Measurements from ENCODE around the gene UBAP1L.
"Not testable (repeated sequence)": the region's sequence is repeated elsewhere in the genome, so short reads cannot be mapped to it uniquely, and the experiment has no call there.

Gene UBAP1L

GRCh38 chr15:65099336-65099735 is 15.7 kb downstream of the UBAP1L start:
- no peak for DNase-seq

- DNase-seq = no peak
Measured at GRCh38 chr15:65097651-65098263, 17.2 kb downstream of the UBAP1L start.

GRCh38 chr15:65096481-65097385 is 18.3 kb downstream of the UBAP1L start:
- no peak for DNase-seq

- no peak for DNase-seq
Measured at GRCh38 chr15:65095747-65096104, 19.3 kb downstream of the UBAP1L start.

GRCh38 chr15:65095011-65095746 is 19.8 kb downstream of the UBAP1L start:
- DNase-seq = no peak

GRCh38 chr15:65094294-65094995 is 20.6 kb downstream of the UBAP1L start:
- no peak for DNase-seq

GRCh38 chr15:65093793-65094170 is 21.2 kb downstream of the UBAP1L start:
- not testable (repeated sequence) for DNase-seq

GRCh38 chr15:65092911-65093792 is 21.8 kb downstream of the UBAP1L start:
- DNase-seq = no peak

- DNase-seq = no peak
Measured at GRCh38 chr15:65091946-65092770, 22.8 kb downstream of the UBAP1L start.

GRCh38 chr15:65089206-65089824 is 25.7 kb downstream of the UBAP1L start:
- no peak for DNase-seq

- no peak for DNase-seq
Measured at GRCh38 chr15:65088643-65089021, 26.4 kb downstream of the UBAP1L start.

GRCh38 chr15:65087873-65088642 is 26.9 kb downstream of the UBAP1L start:
- DNase-seq = no peak

- DNase-seq = no peak
Measured at GRCh38 chr15:65087411-65087810, 27.6 kb downstream of the UBAP1L start.

- DNase-seq = no peak
Measured at GRCh38 chr15:65086680-65087111, 28.3 kb downstream of the UBAP1L start.

GRCh38 chr15:65085990-65086679 is 28.9 kb downstream of the UBAP1L start:
- no peak for DNase-seq

GRCh38 chr15:65085207-65085753 is 29.7 kb downstream of the UBAP1L start:
- DNase-seq = no peak

- no peak for DNase-seq
Measured at GRCh38 chr15:65084500-65085206, 30.3 kb downstream of the UBAP1L start.

GRCh38 chr15:65083262-65083701 is 31.7 kb downstream of the UBAP1L start:
- no peak for DNase-seq
